Measurements from ENCODE around the gene APOBEC3C. TPM values are rescaled to one million over a fixed set of nuclear protein-coding genes. Genes with fewer than 3 reads are reported as not detected.
"Not testable (repeated sequence)": the region's sequence is repeated elsewhere in the genome, so short reads cannot be mapped to it uniquely, and the experiment has no call there.

APOBEC3C gene
- total RNA-seq, 2 experiments from 2014 or later = 82.2 to 82.6 TPM

- CTCF ChIA-PET = interaction anchor here (0.9 to 6.3 kb wide), 7 partner anchors 21 to 105 kb away, joined by 3 to 36 read pairs (median 3); no protein-coding TSS in a partner anchor
- Mint-ChIP-seq H3K4me1 (ENCODE audit: low read depth) (peaks cover 3% of the 10 kb centered on the region), H3K4me3 (no peak overlapping the region), H3K27ac (no peak overlapping the region), H3K27me3 (peaks cover 11% of the 10 kb centered on the region), H3K36me3 (ENCODE audit: low read depth) (no peaks in the 10 kb centered on the region), H3K9me3 (peaks cover 6% of the 10 kb centered on the region)
- POLR2A ChIA-PET = interaction anchor here (1.0 to 1.4 kb wide), 2 partner anchors 104 to 547 kb away, joined by 4 to 5 read pairs; no protein-coding TSS in a partner anchor
- intact Hi-C loops (cut with micrococcal nuclease) = no loop called here
- DNase-seq = no peak
- ATAC-seq = no peak
- TF ChIP-seq, protein P1, sequence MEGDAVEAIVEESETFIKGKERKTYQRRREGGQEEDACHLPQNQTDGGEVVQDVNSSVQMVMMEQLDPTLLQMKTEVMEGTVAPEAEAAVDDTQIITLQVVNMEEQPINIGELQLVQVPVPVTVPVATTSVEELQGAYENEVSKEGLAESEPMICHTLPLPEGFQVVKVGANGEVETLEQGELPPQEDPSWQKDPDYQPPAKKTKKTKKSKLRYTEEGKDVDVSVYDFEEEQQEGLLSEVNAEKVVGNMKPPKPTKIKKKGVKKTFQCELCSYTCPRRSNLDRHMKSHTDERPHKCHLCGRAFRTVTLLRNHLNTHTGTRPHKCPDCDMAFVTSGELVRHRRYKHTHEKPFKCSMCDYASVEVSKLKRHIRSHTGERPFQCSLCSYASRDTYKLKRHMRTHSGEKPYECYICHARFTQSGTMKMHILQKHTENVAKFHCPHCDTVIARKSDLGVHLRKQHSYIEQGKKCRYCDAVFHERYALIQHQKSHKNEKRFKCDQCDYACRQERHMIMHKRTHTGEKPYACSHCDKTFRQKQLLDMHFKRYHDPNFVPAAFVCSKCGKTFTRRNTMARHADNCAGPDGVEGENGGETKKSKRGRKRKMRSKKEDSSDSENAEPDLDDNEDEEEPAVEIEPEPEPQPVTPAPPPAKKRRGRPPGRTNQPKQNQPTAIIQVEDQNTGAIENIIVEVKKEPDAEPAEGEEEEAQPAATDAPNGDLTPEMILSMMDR (IDR thresholded peaks at IDR 0.05) = no peak
Measured at GRCh38 chr22:38974826-38975175, 39.3 kb upstream of the APOBEC3C start.

GRCh38 chr22:38977289-38977688 lies 36.8 kb upstream of the APOBEC3C start:
- H3K27me3 Mint-ChIP-seq; H3K27ac Mint-ChIP-seq; H3K9me3 Mint-ChIP-seq; ATAC-seq; H3K4me3 Mint-ChIP-seq; CTCF ChIA-PET; DNase-seq; intact Hi-C loops (cut with micrococcal nuclease); POLR2A ChIA-PET; H3K36me3 Mint-ChIP-seq (ENCODE audit: low read depth): not testable (repeated sequence)
- peaks cover 16% of the 10 kb centered on the region for H3K4me1 Mint-ChIP-seq (ENCODE audit: low read depth)

GRCh38 chr22:38980587-38980986 lies 33.5 kb upstream of the APOBEC3C start:
- Mint-ChIP-seq H3K4me1 (ENCODE audit: low read depth) (peaks cover 37% of the 10 kb centered on the region), H3K9me3 (peaks cover 14% of the 10 kb centered on the region)
- intact Hi-C loops (cut with micrococcal nuclease); DNase-seq; H3K27me3 Mint-ChIP-seq; H3K4me3 Mint-ChIP-seq; H3K27ac Mint-ChIP-seq; H3K36me3 Mint-ChIP-seq (ENCODE audit: low read depth); ATAC-seq: not testable (repeated sequence)
- POLR2A ChIA-PET = interaction anchor here (0.9 to 1.2 kb wide), 2 partner anchors 10 to 24 kb away, joined by 3 read pairs; no protein-coding TSS in a partner anchor
- CTCF ChIA-PET = interaction anchor here (3.7 to 5.6 kb wide), 2 partner anchors 23 to 110 kb away, joined by 18 to 39 read pairs; no protein-coding TSS in a partner anchor

GRCh38 chr22:38981005-38981991 lies 32.8 kb upstream of the APOBEC3C start:
- intact Hi-C loops (cut with micrococcal nuclease) = no loop called here
- POLR2A ChIA-PET = interaction anchor here (0.9 to 1.2 kb wide), 2 partner anchors 10 to 25 kb away, joined by 3 read pairs; no protein-coding TSS in a partner anchor
- TF ChIP-seq, protein P1 (IDR thresholded peaks at IDR 0.05) = peak; percentile 50
- DNase-seq (peak; percentile 34), ATAC-seq (no peak)
- Mint-ChIP-seq H3K27me3 (no peaks in the 10 kb centered on the region), H3K36me3 (ENCODE audit: low read depth) (peaks cover 7% of the 10 kb centered on the region), H3K9me3 (peaks cover 13% of the 10 kb centered on the region), H3K4me3 (peak overlapping the region; percentile 38), H3K27ac (peak overlapping the region; percentile 8), H3K4me1 (ENCODE audit: low read depth) (peaks cover 45% of the 10 kb centered on the region)
- CTCF ChIA-PET = interaction anchor here (1.2 to 5.6 kb wide), 7 partner anchors 8 to 111 kb away, joined by 3 to 39 read pairs (median 4); no protein-coding TSS in a partner anchor

GRCh38 chr22:38981992-38982927 lies 31.8 kb upstream of the APOBEC3C start, which contains the start of gene APOBEC3B:
TSS of gene APOBEC3B (plus strand) at chr22:38982347. CDS start at chr22:38982454, 107 bp downstream.
- Mint-ChIP-seq H3K36me3 (ENCODE audit: low read depth) (peaks cover 7% of the 10 kb centered on the region), H3K27me3 (no peaks in the 10 kb centered on the region), H3K27ac (peak within 1 kb of the TSS; percentile 63), H3K4me1 (ENCODE audit: low read depth) (peaks cover 51% of the 10 kb centered on the region), H3K9me3 (peaks cover 10% of the 10 kb centered on the region), H3K4me3 (peak within 1 kb of the TSS; percentile 38)
- TF ChIP-seq, protein P1 (IDR thresholded peaks at IDR 0.05) = no peak
- intact Hi-C loops (cut with micrococcal nuclease) = no loop called here
- ChIA-PET CTCF (interaction anchor here (0.8 to 5.6 kb wide), 8 partner anchors 9 to 112 kb away, joined by 3 to 39 read pairs (median 4); no protein-coding TSS in a partner anchor), POLR2A (interaction anchor here (1.1 to 1.4 kb wide), 2 partner anchors 41 to 108 kb away, joined by 3 read pairs; no protein-coding TSS in a partner anchor)
- DNase-seq = peak; percentile 85
- ATAC-seq = peak; percentile 74
